ENCODE results near the gene RTN4. TPM values are rescaled to one million over a fixed set of nuclear protein-coding genes. Genes with fewer than 3 reads are reported as not detected.

The RTN4 gene
- total RNA-seq, 1 donor from 2014 or later, result 106 TPM

- no peak for DNase-seq (ENCODE audit: low read depth)
- FAIRE-seq, result no peak
- Histone ChIP-seq H3K4me3 (ENCODE audit: low read depth, low read length) (no peak overlapping the region), H3K27me3 (ENCODE audit: control insufficient read depth, insufficient read depth, low read length) (no peaks in the 10 kb centered on the region), H3K36me3 (ENCODE audit: control insufficient read depth, insufficient read depth, low read length) (no peaks in the 10 kb centered on the region)
- no peak for TF ChIP-seq CTCF (IDR thresholded peaks at IDR 0.05; ENCODE audit: insufficient read depth, low read length, severe bottlenecking)
Measured at GRCh38 chr2:54944724-54945326, 105.4 kb downstream of the RTN4 start.

GRCh38 chr2:54942373-54942772 is 107.9 kb downstream of the RTN4 start:
- FAIRE-seq (no peak), DNase-seq (ENCODE audit: low read depth) (no peak)
- Histone ChIP-seq H3K27me3 (ENCODE audit: control insufficient read depth, insufficient read depth, low read length) (no peaks in the 10 kb centered on the region), H3K4me3 (ENCODE audit: low read depth, low read length) (no peak overlapping the region), H3K36me3 (ENCODE audit: control insufficient read depth, insufficient read depth, low read length) (no peaks in the 10 kb centered on the region)
- no peak for TF ChIP-seq CTCF (IDR thresholded peaks at IDR 0.05; ENCODE audit: insufficient read depth, low read length, severe bottlenecking)

- no peak overlapping the region for H3K4me3 ChIP-seq (ENCODE audit: low read depth, low read length)
- no peak for DNase-seq (ENCODE audit: low read depth)
- no peak for TF ChIP-seq CTCF (IDR thresholded peaks at IDR 0.05; ENCODE audit: insufficient read depth, low read length, severe bottlenecking)
- no peaks in the 10 kb centered on the region for H3K27me3 ChIP-seq (ENCODE audit: control insufficient read depth, insufficient read depth, low read length)
- FAIRE-seq, result no peak
- no peaks in the 10 kb centered on the region for H3K36me3 ChIP-seq (ENCODE audit: control insufficient read depth, insufficient read depth, low read length)
Measured at GRCh38 chr2:54941248-54941984, 108.8 kb downstream of the RTN4 start.

GRCh38 chr2:54940723-54941122 is 109.5 kb downstream of the RTN4 start:
- FAIRE-seq, result no peak
- no peak overlapping the region for H3K4me3 ChIP-seq (ENCODE audit: low read depth, low read length)
- H3K36me3 ChIP-seq (ENCODE audit: control insufficient read depth, insufficient read depth, low read length), result no peaks in the 10 kb centered on the region
- TF ChIP-seq CTCF (IDR thresholded peaks at IDR 0.05; ENCODE audit: insufficient read depth, low read length, severe bottlenecking), result no peak
- no peaks in the 10 kb centered on the region for H3K27me3 ChIP-seq (ENCODE audit: control insufficient read depth, insufficient read depth, low read length)
- no peak for DNase-seq (ENCODE audit: low read depth)

GRCh38 chr2:54939446-54940118 is 110.7 kb downstream of the RTN4 start:
- Histone ChIP-seq H3K4me3 (ENCODE audit: low read depth, low read length) (no peak overlapping the region), H3K36me3 (ENCODE audit: control insufficient read depth, insufficient read depth, low read length) (no peaks in the 10 kb centered on the region), H3K27me3 (ENCODE audit: control insufficient read depth, insufficient read depth, low read length) (no peaks in the 10 kb centered on the region)
- no peak for DNase-seq (ENCODE audit: low read depth)
- FAIRE-seq, result no peak
- no peak for TF ChIP-seq CTCF (IDR thresholded peaks at IDR 0.05; ENCODE audit: insufficient read depth, low read length, severe bottlenecking)

Measured in bronchial epithelial cell (primary cell).